ENCODE data around the gene ARHGEF5.
"Not testable (repeated sequence)": the region's sequence is repeated elsewhere in the genome, so short reads cannot be mapped to it uniquely, and the experiment has no call there.

GRCh38 chr7:144317537-144317936, 37.7 kb upstream of the ARHGEF5 start:
- not testable (repeated sequence) for TF ChIP-seq CTCF (IDR thresholded peaks at IDR 0.05); PHF8 (IDR thresholded peaks at IDR 0.05; ENCODE audit: borderline replicate concordance, low read depth); HDAC2 (IDR thresholded peaks at IDR 0.05); USF2 (IDR thresholded peaks at IDR 0.05); POLR2A (IDR thresholded peaks at IDR 0.05; ENCODE audit: low read length); FOSL2 (IDR thresholded peaks at IDR 0.05); FOSL2 (CRISPR knock-in tag; IDR thresholded peaks at IDR 0.05); BHLHE40 (IDR thresholded peaks at IDR 0.05; ENCODE audit: low read depth, low read length); MAX (IDR thresholded peaks at IDR 0.05)
